Esophagus muscularis mucosa (tissue), 4 donors: ENCODE results near the gene RETREG3. TPM values are rescaled to one million over a fixed set of nuclear protein-coding genes. Genes with fewer than 3 reads are reported as not detected.
"Not testable (repeated sequence)": the region's sequence is repeated elsewhere in the genome, so short reads cannot be mapped to it uniquely, and the experiment has no call there.

Experiments used
- DNase-seq: peaks from one replicate; pipeline ENCODE4 v3.0.0-alpha.2; 2017; ENCODE audit errors: extremely low spot score
- H3K27ac ChIP-seq, 4 donors: fragments of 200-600 bp; sonication (generic); replicated peaks in 1 of 4; 1 replicate in 3 of 4; 2 replicates in 1 of 4; pipeline ENCODE4 v1.5.1; 2016 to 2019; ENCODE audit warnings: mild to moderate bottlenecking in 1 of 4
- H3K27me3 ChIP-seq, 4 donors: fragments of 200-600 bp; sonication (generic); one replicate each; pipeline versions ENCODE4 v1.5.1 to v1.6.0; 2016 to 2019
- H3K36me3 ChIP-seq, 4 donors: fragments of 200-600 bp; sonication (generic); one replicate each; pipeline ENCODE4 v1.5.1; 2016 to 2019
- H3K4me1 ChIP-seq, 4 donors: fragments of 200-600 bp; sonication (generic); one replicate each; pipeline ENCODE4 v1.5.1; 2016 to 2019
- H3K4me3 ChIP-seq, 4 donors: fragments of 200-600 bp; sonication (generic); 1 replicate in 2 of 4; 2 replicates in 2 of 4; pipeline ENCODE4 v1.5.1; 2016 to 2019; ENCODE audit warnings: mild to moderate bottlenecking in 4 of 4, moderate library complexity in 1 of 4
- H3K9me3 ChIP-seq, 4 donors: fragments of 200-600 bp; sonication (generic); 1 replicate in 3 of 4; 2 replicates in 1 of 4; pipeline ENCODE4 v1.5.1; 2016 to 2019
- EP300 ChIP-seq: sonication (generic); formaldehyde crosslinking; IDR thresholded peaks from one replicate; pipeline ENCODE4 v1.6.1; 2017; ENCODE audit warnings: antibody characterized with exemption
- POLR2A ChIP-seq: fragments of 450-650 bp; IDR thresholded peaks from one replicate; pipeline ENCODE4 v1.6.1; 2017; ENCODE audit warnings: antibody characterized with exemption, moderate library complexity, mild to moderate bottlenecking, low read depth
- POLR2AphosphoS5 ChIP-seq, 2 donors: sonication (generic); formaldehyde crosslinking; IDR thresholded peaks; one replicate each; pipeline ENCODE4 v1.6.1; 2017; ENCODE audit warnings: antibody characterized with exemption in 2 of 2
- WGBS: methylation state at CpG from one replicate; pipeline ENCODE4 v1.1.5; 2018; 5-methylcytosine and 5-hydroxymethylcytosine counted together
- intact Hi-C: fragments of 100-400 bp; cut with DNase I; formaldehyde crosslinking; loops from one replicate; pipeline ENCODE4 v1.15.1; 2023
- total RNA-seq, 4 donors: library from RNA; depleted of rRNA; stranded (reverse); fragments of >200 nt; gene quantifications; one replicate each; pipeline versions ENCODE4 v1.1.0 to v1.2.1, GENCODE V29; 2016
- TF ChIP-seq, protein P1 (sequence below), 3 experiments: fragments of 200-600 bp in 2 of 3; fragments of 450-650 bp in 1 of 3; sonication (generic) in 2 of 3; IDR thresholded peaks; one replicate each; pipeline ENCODE4 v1.5.1; 2017 to 2019; ENCODE audit warnings: antibody characterized with exemption in 3 of 3, mild to moderate bottlenecking in 2 of 3, moderate library complexity in 1 of 3

Gene RETREG3
- total RNA-seq, 4 donors from 2014 or later = 42.7 to 93.3 (median 57.0) TPM

DNA sequence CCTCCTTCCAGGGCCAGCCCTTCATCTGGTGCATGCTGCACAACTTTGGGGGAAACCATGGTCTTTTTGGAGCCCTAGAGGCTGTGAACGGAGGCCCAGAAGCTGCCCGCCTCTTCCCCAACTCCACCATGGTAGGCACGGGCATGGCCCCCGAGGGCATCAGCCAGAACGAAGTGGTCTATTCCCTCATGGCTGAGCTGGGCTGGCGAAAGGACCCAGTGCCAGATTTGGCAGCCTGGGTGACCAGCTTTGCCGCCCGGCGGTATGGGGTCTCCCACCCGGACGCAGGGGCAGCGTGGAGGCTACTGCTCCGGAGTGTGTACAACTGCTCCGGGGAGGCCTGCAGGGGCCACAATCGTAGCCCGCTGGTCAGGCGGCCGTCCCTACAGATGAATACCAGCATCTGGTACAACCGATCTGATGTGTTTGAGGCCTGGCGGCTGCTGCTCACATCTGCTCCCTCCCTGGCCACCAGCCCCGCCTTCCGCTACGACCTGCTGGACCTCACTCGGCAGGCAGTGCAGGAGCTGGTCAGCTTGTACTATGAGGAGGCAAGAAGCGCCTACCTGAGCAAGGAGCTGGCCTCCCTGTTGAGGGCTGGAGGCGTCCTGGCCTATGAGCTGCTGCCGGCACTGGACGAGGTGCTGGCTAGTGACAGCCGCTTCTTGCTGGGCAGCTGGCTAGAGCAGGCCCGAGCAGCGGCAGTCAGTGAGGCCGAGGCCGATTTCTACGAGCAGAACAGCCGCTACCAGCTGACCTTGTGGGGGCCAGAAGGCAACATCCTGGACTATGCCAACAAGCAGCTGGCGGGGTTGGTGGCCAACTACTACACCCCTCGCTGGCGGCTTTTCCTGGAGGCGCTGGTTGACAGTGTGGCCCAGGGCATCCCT, 65.7 kb downstream of the RETREG3 start:
- intact Hi-C loops = no loop called here
- no peak for DNase-seq
- H3K4me1 ChIP-seq = peaks cover 7 to 13% (median 9%) of the 10 kb centered on the region in 4 donors
- TF ChIP-seq EP300 = no peak
- TF ChIP-seq, protein P1, sequence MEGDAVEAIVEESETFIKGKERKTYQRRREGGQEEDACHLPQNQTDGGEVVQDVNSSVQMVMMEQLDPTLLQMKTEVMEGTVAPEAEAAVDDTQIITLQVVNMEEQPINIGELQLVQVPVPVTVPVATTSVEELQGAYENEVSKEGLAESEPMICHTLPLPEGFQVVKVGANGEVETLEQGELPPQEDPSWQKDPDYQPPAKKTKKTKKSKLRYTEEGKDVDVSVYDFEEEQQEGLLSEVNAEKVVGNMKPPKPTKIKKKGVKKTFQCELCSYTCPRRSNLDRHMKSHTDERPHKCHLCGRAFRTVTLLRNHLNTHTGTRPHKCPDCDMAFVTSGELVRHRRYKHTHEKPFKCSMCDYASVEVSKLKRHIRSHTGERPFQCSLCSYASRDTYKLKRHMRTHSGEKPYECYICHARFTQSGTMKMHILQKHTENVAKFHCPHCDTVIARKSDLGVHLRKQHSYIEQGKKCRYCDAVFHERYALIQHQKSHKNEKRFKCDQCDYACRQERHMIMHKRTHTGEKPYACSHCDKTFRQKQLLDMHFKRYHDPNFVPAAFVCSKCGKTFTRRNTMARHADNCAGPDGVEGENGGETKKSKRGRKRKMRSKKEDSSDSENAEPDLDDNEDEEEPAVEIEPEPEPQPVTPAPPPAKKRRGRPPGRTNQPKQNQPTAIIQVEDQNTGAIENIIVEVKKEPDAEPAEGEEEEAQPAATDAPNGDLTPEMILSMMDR (IDR thresholded peaks at IDR 0.05) = no peak
- TF ChIP-seq POLR2AphosphoS5 (IDR thresholded peaks at IDR 0.05) = no peak
- TF ChIP-seq POLR2A = no peak
- H3K4me3 ChIP-seq = no peak overlapping the region
- H3K36me3 ChIP-seq = peaks cover 20 to 62% (median 62%) of the 10 kb centered on the region in 4 donors
- WGBS = 91% methylated on average over 21 of the region's 39 CpGs
- peaks cover 0 to 5% (median 1%) of the 10 kb centered on the region in 4 donors for H3K27me3 ChIP-seq
- no peak overlapping the region for H3K27ac ChIP-seq
- H3K9me3 ChIP-seq = no peaks in the 10 kb centered on the region

DNA sequence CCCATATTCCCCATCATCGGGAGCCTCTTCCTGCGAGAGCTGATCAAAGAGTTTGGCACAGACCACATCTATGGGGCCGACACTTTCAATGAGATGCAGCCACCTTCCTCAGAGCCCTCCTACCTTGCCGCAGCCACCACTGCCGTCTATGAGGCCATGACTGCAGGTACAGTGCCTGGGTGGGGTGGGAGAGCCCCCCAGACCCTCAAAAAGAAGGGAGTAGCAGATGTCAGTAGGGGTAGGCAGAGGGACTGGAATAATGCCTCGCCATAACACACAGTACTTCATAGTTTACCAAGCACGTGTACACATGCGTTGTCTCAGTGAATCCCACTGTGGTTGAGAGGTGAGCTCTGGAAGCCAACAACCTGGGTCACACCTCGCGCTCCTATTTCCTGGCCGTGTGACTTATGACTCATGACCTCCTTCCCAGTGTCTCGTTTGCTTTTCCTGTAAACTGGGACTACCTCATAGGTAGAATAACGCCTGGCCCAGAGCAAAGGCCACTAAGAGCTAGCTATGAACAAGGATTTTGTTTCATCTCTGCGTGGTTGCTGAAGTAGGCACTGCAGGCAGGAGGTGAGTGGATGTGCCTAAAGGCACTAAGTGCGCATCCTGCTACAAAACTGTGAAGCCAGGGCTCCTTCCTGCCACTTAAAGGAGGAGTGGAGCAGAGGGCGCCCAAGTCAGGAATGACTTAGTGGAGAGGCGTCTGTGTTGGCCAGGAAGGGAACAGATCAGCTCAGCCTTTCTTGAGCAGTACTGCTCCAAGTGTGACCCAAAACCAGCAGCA, 67.9 kb downstream of the RETREG3 start:
- Histone ChIP-seq H3K4me1 (peaks cover 9 to 22% (median 15%) of the 10 kb centered on the region in 4 donors), H3K27ac (no peak overlapping the region), H3K27me3 (no peaks in the 10 kb centered on the region), H3K4me3 (no peak overlapping the region), H3K36me3 (peaks cover 20 to 66% (median 62%) of the 10 kb centered on the region in 4 donors), H3K9me3 (no peaks in the 10 kb centered on the region)
- intact Hi-C loops = no loop called here
- 86% methylated on average over 17 of the region's 17 CpGs for WGBS
- TF ChIP-seq, protein P1 (IDR thresholded peaks at IDR 0.05) = no peak
- TF ChIP-seq POLR2A (no peak), POLR2AphosphoS5 (IDR thresholded peaks at IDR 0.05) (no peak), EP300 (no peak)
- DNase-seq = no peak

DNA sequence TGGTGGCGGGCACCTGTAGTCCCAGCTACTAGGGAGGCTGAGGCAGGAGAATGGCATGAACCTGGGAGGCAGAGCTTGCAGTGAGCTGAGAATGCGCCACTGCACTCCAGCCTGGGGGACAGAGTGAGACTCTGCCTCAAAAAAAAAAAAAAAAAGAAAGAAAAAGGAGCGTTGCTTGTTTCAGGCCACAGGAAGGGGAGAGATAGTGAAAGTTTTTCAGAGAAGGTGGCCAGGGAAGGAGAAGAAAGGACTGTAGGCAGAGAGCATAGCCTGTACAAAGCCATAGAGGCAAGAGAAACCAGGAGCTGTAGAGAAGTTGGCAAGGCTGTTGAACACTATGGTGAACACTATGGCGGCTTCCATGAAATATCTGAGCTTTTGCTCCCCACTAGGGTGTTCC, 68.6 kb downstream of the RETREG3 start:
- WGBS = 90% methylated on average over 4 of the region's 4 CpGs
- H3K9me3 ChIP-seq, H3K27ac ChIP-seq, H3K27me3 ChIP-seq, intact Hi-C loops, DNase-seq, H3K4me3 ChIP-seq: not testable (repeated sequence)
- H3K4me1 ChIP-seq = peaks cover 11 to 24% (median 18%) of the 10 kb centered on the region in 4 donors
- peaks cover 20 to 66% (median 62%) of the 10 kb centered on the region in 4 donors for H3K36me3 ChIP-seq

DNA sequence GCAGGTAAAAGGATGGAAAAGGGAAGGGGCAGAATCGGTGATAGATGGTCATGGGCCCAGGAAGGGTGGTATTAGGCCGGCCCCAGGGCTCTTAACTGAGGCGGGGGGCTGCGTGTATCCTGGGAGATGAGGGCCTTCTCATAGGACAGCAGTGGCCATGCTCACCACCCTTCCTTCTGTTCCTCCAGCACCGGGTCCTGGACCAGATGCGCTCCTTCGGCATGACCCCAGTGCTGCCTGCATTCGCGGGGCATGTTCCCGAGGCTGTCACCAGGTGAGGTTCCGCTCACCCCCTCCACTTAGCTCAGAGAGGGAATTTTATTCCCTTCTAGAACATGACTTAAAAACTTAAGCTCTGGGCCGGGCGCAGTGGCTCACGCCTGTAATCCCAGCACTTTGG, 70.7 kb downstream of the RETREG3 start:
- no peaks in the 10 kb centered on the region for H3K9me3 ChIP-seq
- intact Hi-C loops = no loop called here
- peaks cover 18 to 34% (median 28%) of the 10 kb centered on the region in 4 donors for H3K4me1 ChIP-seq
- peaks cover 20 to 54% (median 49%) of the 10 kb centered on the region in 4 donors for H3K36me3 ChIP-seq
- no peak overlapping the region for H3K4me3 ChIP-seq
- WGBS = 94% methylated on average over 14 of the region's 14 CpGs
- no peak overlapping the region for H3K27ac ChIP-seq
- H3K27me3 ChIP-seq = no peaks in the 10 kb centered on the region
- TF ChIP-seq POLR2AphosphoS5 (IDR thresholded peaks at IDR 0.05) = no peak
- TF ChIP-seq, protein P1 (IDR thresholded peaks at IDR 0.05) = no peak
- TF ChIP-seq POLR2A = no peak
- TF ChIP-seq EP300 = no peak
- DNase-seq = no peak
